Psoas muscle (tissue), 8 donors: ENCODE results near the gene OSBP2. TPM values are rescaled to one million over a fixed set of nuclear protein-coding genes. Genes with fewer than 3 reads are reported as not detected.
A peak's percentile ranks its signal among the peaks of the same experiment; 100 is the strongest.

Source experiments
- ATAC-seq, 4 donors: fragments of 200-7000 bp; cut with Tn5 transposase; one replicate each; pipeline ENCODE4 v1.9.1; 2020; ENCODE audit warnings: moderate library complexity in 3 of 4, mild to moderate bottlenecking in 2 of 4
- DNase-seq, 2 donors: peaks; one replicate each; pipeline ENCODE4 v3.0.0-alpha.2; 2020
- H3K27ac ChIP-seq: fragments of 200-600 bp; one replicate; pipeline ENCODE4 v1.8.0; 2022
- H3K27me3 ChIP-seq, 3 donors: fragments of 200-600 bp in 1 of 3; one replicate each; pipeline versions ENCODE4 v1.6.1 to v1.8.0; 2013 to 2022; ENCODE audit warnings: low read length in 2 of 3, mild to moderate bottlenecking in 2 of 3, moderate library complexity in 1 of 3; ENCODE audit not compliant: insufficient read depth in 3 of 3
- H3K36me3 ChIP-seq, 2 donors: fragments of 200-600 bp in 1 of 2; one replicate each; pipeline versions ENCODE4 v1.6.1 to v1.8.0; 2013 to 2022; ENCODE audit warnings: low read depth in 1 of 2, mild to moderate bottlenecking in 1 of 2, moderate library complexity in 1 of 2; ENCODE audit not compliant: insufficient read depth in 1 of 2
- H3K4me1 ChIP-seq: fragments of 200-600 bp; one replicate; pipeline ENCODE4 v1.8.0; 2022
- H3K4me3 ChIP-seq: fragments of 200-600 bp; one replicate; pipeline ENCODE4 v1.8.0; 2022; ENCODE audit warnings: mild to moderate bottlenecking
- H3K9me3 ChIP-seq: fragments of 200-600 bp; one replicate; pipeline ENCODE4 v1.8.0; 2022
- WGBS, 3 donors: extraction: QIAGEN DNeasy Blood & Tissue Kit; methylation state at CpG; one replicate each; pipeline versions ENCODE4 v1.1.6 to v1.1.7; 2013; 5-methylcytosine and 5-hydroxymethylcytosine counted together
- intact Hi-C, 2 donors: fragments of 100-400 bp; cut with DNase I; formaldehyde crosslinking; loops; one replicate each; pipeline versions ENCODE4 v1.11.0 to v1.14.2; 2022
- polyA plus RNA-seq, 3 donors: library from polyadenylated mRNA; stranded (reverse); fragments of 200-250 nt; gene quantifications; one replicate each; pipeline ENCODE4 v1.2.3, GENCODE V29; 2013
- total RNA-seq, 4 donors: library from RNA; stranded (reverse); fragmentation: NEBNext Ultra II Directional in 2 of 4; extraction: Animal tissue kit (Norgen Biotek cat#: 25700) in 2 of 4; gene quantifications; one replicate each; pipeline versions ENCODE4 v1.2.1 to v1.2.4, GENCODE V29; 2021 to 2023
- TF ChIP-seq, protein P1 (sequence below): fragments of 200-600 bp; IDR thresholded peaks from one replicate; pipeline ENCODE4 v1.8.0; 2022; ENCODE audit warnings: antibody characterized with exemption
- donor health status: healthy with polysubstance abuse.
- donor health status: DM: no; HTN: no; CAD: no; lungs with moderate emphysema.
- donor health status: Bipolar disorder and iron deficiency.
- donor health status: healthy.
- donor health status: DM: yes; HTN: yes; CAD: no.
- donor health status: DM: no; HTN: no; CAD: no.
- donor health status: DM: no; HTN: no; CAD: no.
- donor health status: DM: yes; HTN: yes; CAD: no.

The OSBP2 gene
- total and polyA plus RNA-seq, 7 donors = 0.27 to 8.2 (median 2.5) TPM

DNA sequence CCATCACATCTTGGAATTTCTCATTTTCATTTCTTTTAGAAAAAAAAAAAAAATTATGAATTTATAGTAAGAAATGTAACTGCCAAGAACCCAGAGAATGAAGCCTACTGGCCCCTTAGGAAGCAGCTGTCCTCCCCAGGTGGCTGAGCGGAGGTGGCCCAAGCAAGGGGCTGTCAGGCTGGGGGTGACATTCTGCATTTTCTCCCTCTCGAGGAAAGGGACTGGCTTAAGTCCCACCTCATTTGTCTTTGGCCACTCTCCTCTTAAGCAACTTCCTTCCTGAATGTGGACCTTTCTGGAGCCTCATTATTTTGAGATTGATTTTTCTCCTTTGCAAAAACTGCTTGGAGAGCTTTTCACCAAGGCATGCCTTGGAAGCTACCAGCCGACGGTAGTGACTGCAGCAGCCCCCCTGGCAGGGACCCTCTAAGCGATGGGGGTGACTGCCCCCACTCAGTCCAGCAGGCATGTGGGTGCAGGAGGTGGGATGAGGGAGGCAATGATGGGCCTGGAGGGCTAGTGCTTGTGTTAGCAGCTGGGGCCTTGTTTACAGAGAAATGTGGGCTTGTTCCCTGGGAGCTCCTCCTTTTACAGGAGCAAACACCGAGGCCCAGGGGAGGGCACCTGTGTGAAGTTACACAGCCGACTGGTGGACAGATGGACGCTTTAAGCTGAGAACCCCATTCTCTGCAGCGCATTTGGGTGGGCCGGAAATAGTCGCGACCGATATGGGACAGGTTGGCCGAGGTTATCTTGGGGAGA is 162.2 kb downstream of the OSBP2 start:
- 74 to 76% (median 75%) methylated on average over 14 of the region's 14 CpGs for WGBS, 3 donors
- no peak overlapping the region for H3K4me3 ChIP-seq
- no peaks in the 10 kb centered on the region for H3K36me3 ChIP-seq
- DNase-seq = no peak
- intact Hi-C loops = no loop called here
- no peak for ATAC-seq
- H3K9me3 ChIP-seq = no peaks in the 10 kb centered on the region
- no peak overlapping the region for H3K27ac ChIP-seq
- TF ChIP-seq, protein P1, sequence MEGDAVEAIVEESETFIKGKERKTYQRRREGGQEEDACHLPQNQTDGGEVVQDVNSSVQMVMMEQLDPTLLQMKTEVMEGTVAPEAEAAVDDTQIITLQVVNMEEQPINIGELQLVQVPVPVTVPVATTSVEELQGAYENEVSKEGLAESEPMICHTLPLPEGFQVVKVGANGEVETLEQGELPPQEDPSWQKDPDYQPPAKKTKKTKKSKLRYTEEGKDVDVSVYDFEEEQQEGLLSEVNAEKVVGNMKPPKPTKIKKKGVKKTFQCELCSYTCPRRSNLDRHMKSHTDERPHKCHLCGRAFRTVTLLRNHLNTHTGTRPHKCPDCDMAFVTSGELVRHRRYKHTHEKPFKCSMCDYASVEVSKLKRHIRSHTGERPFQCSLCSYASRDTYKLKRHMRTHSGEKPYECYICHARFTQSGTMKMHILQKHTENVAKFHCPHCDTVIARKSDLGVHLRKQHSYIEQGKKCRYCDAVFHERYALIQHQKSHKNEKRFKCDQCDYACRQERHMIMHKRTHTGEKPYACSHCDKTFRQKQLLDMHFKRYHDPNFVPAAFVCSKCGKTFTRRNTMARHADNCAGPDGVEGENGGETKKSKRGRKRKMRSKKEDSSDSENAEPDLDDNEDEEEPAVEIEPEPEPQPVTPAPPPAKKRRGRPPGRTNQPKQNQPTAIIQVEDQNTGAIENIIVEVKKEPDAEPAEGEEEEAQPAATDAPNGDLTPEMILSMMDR = no peak
- H3K4me1 ChIP-seq = peaks cover 10% of the 10 kb centered on the region
- no peaks in the 10 kb centered on the region for H3K27me3 ChIP-seq

DNA sequence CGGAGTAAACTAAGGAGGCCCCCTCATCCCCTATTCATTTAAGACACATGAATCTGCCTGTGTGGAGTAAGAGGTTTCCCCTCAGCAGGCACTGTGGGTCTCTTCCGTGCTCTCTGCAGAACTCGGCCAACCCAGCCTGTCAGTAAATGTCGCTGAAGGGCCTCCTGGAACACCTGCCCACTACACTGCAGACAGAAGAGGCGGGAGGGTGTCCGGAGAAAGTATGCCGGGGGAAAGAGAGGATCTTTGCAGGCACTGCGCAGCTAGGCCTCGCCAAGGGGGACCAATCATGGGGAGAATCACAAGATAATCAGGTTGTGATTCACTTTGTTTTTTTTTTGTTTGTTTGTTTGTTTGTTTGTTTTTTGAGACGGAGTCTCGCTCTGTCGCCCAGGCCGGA is 163.1 kb downstream of the OSBP2 start:
- DNase-seq (no peak), ATAC-seq (no peak)
- Histone ChIP-seq H3K4me3 (no peak overlapping the region), H3K9me3 (no peaks in the 10 kb centered on the region), H3K36me3 (no peaks in the 10 kb centered on the region), H3K27me3 (no peaks in the 10 kb centered on the region), H3K27ac (no peak overlapping the region), H3K4me1 (peaks cover 10% of the 10 kb centered on the region)
- TF ChIP-seq, protein P1 = no peak
- WGBS, 3 donors = 87 to 98% (median 97%) methylated on average over 9 to 13 of the region's 13 CpGs
- intact Hi-C loops = no loop called here

DNA sequence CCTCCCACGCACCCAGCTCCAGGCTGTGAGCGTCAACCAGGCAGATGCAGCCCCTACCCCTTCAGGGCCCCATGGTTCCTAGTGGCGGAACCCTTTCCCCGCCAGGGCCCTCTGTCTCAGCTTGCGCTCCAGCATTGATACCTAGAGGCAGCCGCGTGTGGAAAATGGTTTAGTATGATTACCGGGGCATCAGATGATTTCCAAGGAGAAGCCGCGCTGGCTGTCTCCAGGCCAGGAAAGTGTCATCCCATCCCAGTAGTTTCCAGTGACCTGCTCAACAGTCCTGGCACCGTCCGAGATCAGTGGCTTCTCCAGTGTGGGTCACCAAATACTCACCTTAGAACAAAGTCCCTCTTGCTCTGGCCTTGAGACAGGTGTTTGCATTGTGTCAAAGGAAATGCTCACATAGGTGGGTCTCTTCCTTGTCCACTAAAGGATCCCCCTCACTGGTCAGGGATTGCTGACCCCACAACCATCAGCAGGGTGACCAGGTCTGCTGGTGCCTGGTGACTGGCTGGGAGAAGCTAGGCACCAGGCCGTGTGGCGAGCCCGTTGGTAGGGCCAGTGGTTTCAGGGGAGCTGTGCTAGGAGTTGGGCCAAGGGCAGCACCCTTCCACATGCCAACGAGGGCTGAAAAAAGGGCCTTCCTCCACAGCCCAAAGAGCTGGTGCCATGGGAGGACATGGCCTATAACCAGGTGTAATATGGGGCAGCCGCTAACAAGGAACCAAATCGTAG is 164.5 kb downstream of the OSBP2 start:
- intact Hi-C loops = no loop called here
- H3K4me1 ChIP-seq = peaks cover 10% of the 10 kb centered on the region
- no peaks in the 10 kb centered on the region for H3K36me3 ChIP-seq
- DNase-seq (no peak), ATAC-seq (peak in 2 of 4 donors; percentile 35 to 40)
- H3K27ac ChIP-seq = no peak overlapping the region
- H3K9me3 ChIP-seq = no peaks in the 10 kb centered on the region
- WGBS, 3 donors = 52 to 60% (median 55%) methylated on average over 18 of the region's 18 CpGs
- H3K27me3 ChIP-seq = no peaks in the 10 kb centered on the region
- TF ChIP-seq, protein P1 = no peak
- H3K4me3 ChIP-seq = no peak overlapping the region

DNA sequence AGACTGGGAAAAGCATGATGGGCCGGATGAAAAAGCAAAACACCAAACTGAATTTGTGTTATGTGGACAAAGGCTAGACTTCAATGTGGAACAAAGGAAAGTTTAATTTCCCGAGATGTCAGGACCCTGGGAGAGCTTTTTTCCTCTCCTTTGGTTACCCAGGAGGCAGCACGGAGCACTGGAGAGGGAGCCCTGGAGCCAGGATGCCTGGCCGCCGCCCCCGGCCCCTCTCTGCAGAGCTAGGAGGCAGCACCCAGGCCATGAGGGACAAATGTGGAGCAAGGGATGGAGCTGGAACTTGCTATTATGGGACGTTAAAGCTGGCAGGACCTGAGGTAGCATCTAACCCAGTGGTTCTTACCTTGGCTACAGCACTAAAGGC is 165.0 kb downstream of the OSBP2 start:
- no peak for DNase-seq
- no peaks in the 10 kb centered on the region for H3K9me3 ChIP-seq
- no peak overlapping the region for H3K4me3 ChIP-seq
- no peak overlapping the region for H3K27ac ChIP-seq
- H3K36me3 ChIP-seq = no peaks in the 10 kb centered on the region
- intact Hi-C loops = no loop called here
- TF ChIP-seq, protein P1 = no peak
- peaks cover 10% of the 10 kb centered on the region for H3K4me1 ChIP-seq
- 89 to 90% (median 89%) methylated on average over 7 of the region's 7 CpGs for WGBS, 3 donors
- no peak for ATAC-seq
- no peaks in the 10 kb centered on the region for H3K27me3 ChIP-seq
